ENCODE measurements around the gene CDK4. TPM values are rescaled to one million over a fixed set of nuclear protein-coding genes. Genes with fewer than 3 reads are reported as not detected.
A peak's percentile ranks its signal among the peaks of the same experiment; 100 is the strongest.

Gene CDK4
- total RNA-seq, 8 experiments from 2014 or later, result 43.4 to 146 (median 95.5) TPM

GRCh38 chr12:57750561-57751431 lies 1.3 kb downstream of the CDK4 start:
- ATAC-seq (replicated peaks in 6 of 8), result no peak
- Histone ChIP-seq H3K4me3 (peak overlapping the region; percentile 60 to 80 (median 69)), H3K4me1 (replicated peaks in 1 of 2) (peaks cover 26 to 28% of the 10 kb centered on the region in 2 donors), H3K27ac (peak overlapping the region; percentile 86 to 93)
- in situ Hi-C loops (cut with MboI; ENCODE audit: low pct_unique_long_range_greater_than_20kb in 2 of 9, low sequenced_read_pairs in 9 of 9, unreplicated experiment in 9 of 9), result no loop called here
- 40 to 100% (median 92%) methylated on average over 1 to 10 of the region's 15 CpGs; no CpG with 5 or more reads in 1 of the 10 experiments for WGBS, 10 experiments

GRCh38 chr12:57749061-57749460 lies 3.0 kb downstream of the CDK4 start:
- H3K4me1 ChIP-seq (replicated peaks in 1 of 2), result peaks cover 25 to 27% of the 10 kb centered on the region in 2 donors
- in situ Hi-C loops (cut with MboI; ENCODE audit: low pct_unique_long_range_greater_than_20kb in 2 of 9, low sequenced_read_pairs in 9 of 9, unreplicated experiment in 9 of 9), result no loop called here
- H3K4me3 ChIP-seq, result no peak overlapping the region
- no peak overlapping the region for H3K27ac ChIP-seq
- ATAC-seq (replicated peaks in 6 of 8), result no peak
- WGBS, 10 experiments, result 90 to 100% (median 100%) methylated on average over 1 to 4 of the region's 5 CpGs; no CpG with 5 or more reads in 5 of the 10 experiments

GRCh38 chr12:57746025-57746424 lies 6.1 kb downstream of the CDK4 start:
- no peak overlapping the region for H3K27ac ChIP-seq
- in situ Hi-C loops (cut with MboI; ENCODE audit: low pct_unique_long_range_greater_than_20kb in 2 of 9, low sequenced_read_pairs in 9 of 9, unreplicated experiment in 9 of 9), result no loop called here
- 65 to 100% (median 96%) methylated on average over 1 to 3 of the region's 3 CpGs; no CpG with 5 or more reads in 1 of the 10 experiments for WGBS, 10 experiments
- H3K4me3 ChIP-seq, result peak overlapping the region in 4 of 5 donors; percentile 84 to 97 (median 90)
- H3K4me1 ChIP-seq (replicated peaks in 1 of 2), result peaks cover 11 to 15% of the 10 kb centered on the region in 2 donors
- ATAC-seq (replicated peaks in 6 of 8), result no peak

GRCh38 chr12:57745485-57745881 lies 6.6 kb downstream of the CDK4 start:
- WGBS, 10 experiments, result 0 to 80% (median 33%) methylated on average over 2 to 4 of the region's 8 CpGs; no CpG with 5 or more reads in 5 of the 10 experiments
- peak in 1 of 8 experiments; percentile 0 for ATAC-seq (replicated peaks in 6 of 8)
- H3K27ac ChIP-seq, result peak overlapping the region; percentile 97
- peaks cover 7 to 10% of the 10 kb centered on the region in 2 donors for H3K4me1 ChIP-seq (replicated peaks in 1 of 2)
- in situ Hi-C loops (cut with MboI; ENCODE audit: low pct_unique_long_range_greater_than_20kb in 2 of 9, low sequenced_read_pairs in 9 of 9, unreplicated experiment in 9 of 9), result no loop called here
- H3K4me3 ChIP-seq, result peak overlapping the region; percentile 81 to 97 (median 90)

GRCh38 chr12:57744777-57745484 lies 7.2 kb downstream of the CDK4 start, which contains the start of gene TSPAN31:
TSS of gene TSPAN31 (plus strand) at chr12:57745039. CDS start at chr12:57745155, 116 bp downstream.
- peak; percentile 86 to 95 (median 93) for ATAC-seq (replicated peaks in 6 of 8)
- peak within 1 kb of the TSS; percentile 97 for H3K27ac ChIP-seq
- H3K4me3 ChIP-seq, result peak within 1 kb of the TSS; percentile 81 to 97 (median 90)
- in situ Hi-C loops (cut with MboI; ENCODE audit: low pct_unique_long_range_greater_than_20kb in 2 of 9, low sequenced_read_pairs in 9 of 9, unreplicated experiment in 9 of 9), result no loop called here
- peaks cover 7 to 10% of the 10 kb centered on the region in 2 donors for H3K4me1 ChIP-seq (replicated peaks in 1 of 2)
- 0 to 6% (median 0%) methylated on average over 1 to 19 of the region's 29 CpGs; no CpG with 5 or more reads in 4 of the 10 experiments for WGBS, 10 experiments

GRCh38 chr12:57744194-57744776 lies 7.8 kb downstream of the CDK4 start:
- in situ Hi-C loops (cut with MboI; ENCODE audit: low pct_unique_long_range_greater_than_20kb in 2 of 9, low sequenced_read_pairs in 9 of 9, unreplicated experiment in 9 of 9), result no loop called here
- Histone ChIP-seq H3K27ac (peak overlapping the region; percentile 97), H3K4me3 (peak overlapping the region; percentile 81 to 97 (median 90)), H3K4me1 (replicated peaks in 1 of 2) (peaks cover 10% of the 10 kb centered on the region in 2 donors)
- peak; percentile 61 to 67 (median 64) for ATAC-seq (replicated peaks in 6 of 8)
- 0 to 79% (median 38%) methylated on average over 1 to 10 of the region's 21 CpGs; no CpG with 5 or more reads in 4 of the 10 experiments for WGBS, 10 experiments

- 69 to 100% (median 94%) methylated on average over 1 to 2 of the region's 2 CpGs; no CpG with 5 or more reads in 1 of the 10 experiments for WGBS, 10 experiments
- Histone ChIP-seq H3K27ac (no peak overlapping the region), H3K4me3 (peak overlapping the region in 3 of 5 donors; percentile 81 to 90 (median 84)), H3K4me1 (replicated peaks in 1 of 2) (peaks cover 13 to 14% of the 10 kb centered on the region in 2 donors)
- in situ Hi-C loops (cut with MboI; ENCODE audit: low pct_unique_long_range_greater_than_20kb in 2 of 9, low sequenced_read_pairs in 9 of 9, unreplicated experiment in 9 of 9), result no loop called here
- ATAC-seq (replicated peaks in 6 of 8), result no peak
Measured at GRCh38 chr12:57743769-57744168, 8.3 kb downstream of the CDK4 start.

- in situ Hi-C loops (cut with MboI; ENCODE audit: low pct_unique_long_range_greater_than_20kb in 2 of 9, low sequenced_read_pairs in 9 of 9, unreplicated experiment in 9 of 9), result no loop called here
- H3K27ac ChIP-seq, result no peak overlapping the region
- ATAC-seq (replicated peaks in 6 of 8), result no peak
- H3K4me1 ChIP-seq (replicated peaks in 1 of 2), result peaks cover 15 to 19% of the 10 kb centered on the region in 2 donors
- WGBS, 10 experiments, result 16 to 100% (median 62%) methylated on average over 1 to 7 of the region's 14 CpGs; no CpG with 5 or more reads in 1 of the 10 experiments
- no peak overlapping the region for H3K4me3 ChIP-seq
Measured at GRCh38 chr12:57741844-57742738, 10.0 kb downstream of the CDK4 start.

GRCh38 chr12:57741413-57741789 lies 10.7 kb downstream of the CDK4 start:
- no peak overlapping the region for H3K4me3 ChIP-seq
- 17 to 71% (median 43%) methylated on average over 1 of the region's 1 CpG; no CpG with 5 or more reads in 7 of the 10 experiments for WGBS, 10 experiments
- in situ Hi-C loops (cut with MboI; ENCODE audit: low pct_unique_long_range_greater_than_20kb in 2 of 9, low sequenced_read_pairs in 9 of 9, unreplicated experiment in 9 of 9), result no loop called here
- peaks cover 22 to 26% of the 10 kb centered on the region in 2 donors for H3K4me1 ChIP-seq (replicated peaks in 1 of 2)
- no peak overlapping the region for H3K27ac ChIP-seq
- no peak for ATAC-seq (replicated peaks in 6 of 8)

- H3K4me1 ChIP-seq (replicated peaks in 1 of 2), result peaks cover 21 to 25% of the 10 kb centered on the region in 2 donors
- ATAC-seq (replicated peaks in 6 of 8), result peak in 1 of 8 experiments; percentile 1
- H3K27ac ChIP-seq, result no peak overlapping the region
- 40 to 100% (median 73%) methylated on average over 1 to 3 of the region's 5 CpGs; no CpG with 5 or more reads in 3 of the 10 experiments for WGBS, 10 experiments
- no peak overlapping the region for H3K4me3 ChIP-seq
- in situ Hi-C loops (cut with MboI; ENCODE audit: low pct_unique_long_range_greater_than_20kb in 2 of 9, low sequenced_read_pairs in 9 of 9, unreplicated experiment in 9 of 9), result no loop called here
Measured at GRCh38 chr12:57740656-57741412, 11.3 kb downstream of the CDK4 start.

- no peak overlapping the region for H3K27ac ChIP-seq
- H3K4me3 ChIP-seq, result no peak overlapping the region
- ATAC-seq (replicated peaks in 6 of 8), result no peak
- 0 to 100% (median 41%) methylated on average over 1 to 2 of the region's 10 CpGs; no CpG with 5 or more reads in 2 of the 10 experiments for WGBS, 10 experiments
- H3K4me1 ChIP-seq (replicated peaks in 1 of 2), result peaks cover 26 to 28% of the 10 kb centered on the region in 2 donors
- in situ Hi-C loops (cut with MboI; ENCODE audit: low pct_unique_long_range_greater_than_20kb in 2 of 9, low sequenced_read_pairs in 9 of 9, unreplicated experiment in 9 of 9), result no loop called here
Measured at GRCh38 chr12:57739914-57740538, 12.1 kb downstream of the CDK4 start.
